PC-3 (cell line): ENCODE data around the gene ADCY5. TPM values are rescaled to one million over a fixed set of nuclear protein-coding genes. Genes with fewer than 3 reads are reported as not detected.

ENCODE experiments used
- ATAC-seq: fragments of 200-7000 bp; cut with Tn5 transposase; 2 replicates; pipeline ENCODE4 v1.9.1; 2020; ENCODE audit warnings: mild to moderate bottlenecking, moderate library complexity
- BruUV-seq: library from RNA; stranded (reverse); fragments of 400-500 nt; replicated peaks from 2 replicates; lab custom pipeline; 2021; lab: Mats Ljungman, UMichigan
- CTCF ChIA-PET: fragments of 300-600 bp; sonication (Branson Sonifier 250); formaldehyde crosslinking; loops from one replicate; lab custom pipeline; 2022; ENCODE audit warnings: antibody characterized with exemption; lab: Charles Lee
- POLR2A ChIA-PET: fragments of 300-600 bp; sonication (Branson Sonifier 250); formaldehyde crosslinking; loops from one replicate; lab custom pipeline; 2022; ENCODE audit warnings: antibody characterized with exemption; ENCODE audit not compliant: unreplicated experiment; lab: Charles Lee
- DNase-seq: peaks from one replicate; pipeline ENCODE4 v3.0.0-alpha.2; 2015
- H2AFZ ChIP-seq: fragments of 300-600 bp; sonication (generic); 2 replicates; pipeline ENCODE4 v1.6.0; 2016; ENCODE audit warnings: antibody characterized with exemption, low read length
- H3F3A ChIP-seq: fragments of 300-600 bp; sonication (generic); one replicate; pipeline ENCODE4 v1.6.0; 2017; ENCODE audit warnings: antibody characterized with exemption, low read length, control low read depth, mild to moderate bottlenecking; ENCODE audit not compliant: unreplicated experiment
- H3K27ac ChIP-seq: fragments of 300-600 bp; sonication (generic); 2 replicates; pipeline ENCODE4 v1.5.1; 2016; ENCODE audit warnings: mild to moderate bottlenecking, low read length
- H3K27me3 ChIP-seq: fragments of 300-600 bp; sonication (generic); 2 replicates; pipeline ENCODE4 v1.6.1; 2016; ENCODE audit warnings: low read length, mixed read lengths
- H3K36me3 ChIP-seq: fragments of 300-600 bp; sonication (generic); 2 replicates; pipeline ENCODE4 v1.6.1; 2016; ENCODE audit warnings: low read depth, mixed run types, low read length, mixed read lengths
- H3K4me1 ChIP-seq: fragments of 300-600 bp; sonication (generic); 2 replicates; pipeline ENCODE4 v1.5.1; 2016; ENCODE audit warnings: low read length; ENCODE audit not compliant: insufficient read depth
- H3K4me2 ChIP-seq: fragments of 300-600 bp; sonication (generic); 2 replicates; pipeline ENCODE4 v1.6.0; 2016; ENCODE audit warnings: low read length
- H3K4me3 ChIP-seq: fragments of 300-600 bp; sonication (generic); 2 replicates; pipeline ENCODE4 v1.5.1; 2016; ENCODE audit warnings: mild to moderate bottlenecking, low read length, mixed read lengths
- H3K79me2 ChIP-seq: fragments of 300-600 bp; sonication (generic); 2 replicates; pipeline ENCODE4 v1.6.1; 2017; ENCODE audit warnings: low read length, mixed read lengths
- H3K9ac ChIP-seq: fragments of 300-600 bp; sonication (generic); 2 replicates; pipeline ENCODE4 v1.6.0; 2016; ENCODE audit warnings: mild to moderate bottlenecking, low read length
- H3K9me2 ChIP-seq: fragments of 300-600 bp; sonication (generic); replicated peaks from 2 replicates; pipeline ENCODE4 v1.6.1; 2016; ENCODE audit warnings: mixed run types, low read length, mixed read lengths
- H3K9me3 ChIP-seq: fragments of 300-600 bp; sonication (generic); 2 replicates; pipeline ENCODE4 v1.6.1; 2016; ENCODE audit warnings: low read length, mixed read lengths
- H4K20me1 ChIP-seq: fragments of 300-600 bp; sonication (generic); 2 replicates; pipeline ENCODE4 v1.6.1; 2016; ENCODE audit warnings: low read length, mixed read lengths
- CTCF ChIP-seq: fragments of 300-600 bp; sonication (generic); conservative IDR thresholded peaks from 2 replicates; pipeline ENCODE4 v1.5.1; 2017; ENCODE audit warnings: antibody characterized with exemption, low read depth, mild to moderate bottlenecking, low read length
- EZH2 ChIP-seq: fragments of 300-600 bp; sonication (generic); IDR thresholded peaks from one replicate; pipeline ENCODE4 v1.6.1; 2017; ENCODE audit warnings: antibody characterized with exemption, mild to moderate bottlenecking, low read length; ENCODE audit not compliant: unreplicated experiment
- EZH2phosphoT487 ChIP-seq: fragments of 300-600 bp; sonication (generic); IDR thresholded peaks from 2 replicates; pipeline ENCODE4 v1.6.1; 2018; ENCODE audit warnings: mild to moderate bottlenecking, antibody characterized with exemption, low read length, borderline replicate concordance
- intact Hi-C: fragments of 100-400 bp; cut with micrococcal nuclease; formaldehyde crosslinking; loops from 2 replicates; pipeline ENCODE4 v1.9.0; 2023
- total RNA-seq: library from RNA; depleted of rRNA; stranded (reverse); fragments of >200 nt; gene quantifications from 2 replicates; pipeline ENCODE4 v1.2.3, GENCODE V29; 2014

Gene ADCY5
- total RNA-seq, 1 experiment from 2014 or later: not detected

DNA sequence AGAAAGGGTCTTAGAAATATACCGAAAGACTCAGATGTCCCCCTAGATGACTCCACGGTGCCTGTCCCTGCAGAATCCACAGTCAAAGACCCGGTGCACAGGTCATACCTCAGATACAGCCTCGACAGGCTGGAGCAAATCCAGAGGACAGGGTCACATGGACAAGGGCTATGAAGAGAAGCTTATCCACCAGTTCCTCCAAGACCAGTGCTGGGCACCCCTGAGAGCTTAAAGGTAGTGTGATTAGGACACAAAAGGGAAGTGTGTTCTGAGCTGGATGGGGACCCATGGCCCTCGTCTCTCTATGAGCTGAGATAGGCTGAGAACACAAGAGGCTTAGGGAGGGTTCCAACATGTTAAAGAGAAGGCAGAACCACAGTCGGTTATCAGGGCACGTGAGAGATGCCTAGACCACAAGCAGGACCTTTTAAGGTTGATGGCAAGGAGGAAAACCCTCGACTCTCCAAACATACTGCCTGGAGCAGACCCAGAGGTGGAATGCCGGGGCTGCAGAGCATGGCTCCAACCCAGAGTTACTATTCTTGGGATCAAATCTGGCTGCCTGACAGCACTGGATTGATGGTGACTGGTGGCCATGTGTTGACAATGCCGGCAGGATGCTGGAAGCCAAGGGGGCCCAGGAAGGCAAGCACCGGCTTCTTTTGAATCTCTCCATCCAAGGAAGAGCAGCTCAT lies 46.9 kb downstream of the ADCY5 start:
- POLR2A ChIA-PET: no interaction called here
- BruUV-seq: no TSS peak
- H3F3A ChIP-seq: no peaks in the 10 kb centered on the region

DNA sequence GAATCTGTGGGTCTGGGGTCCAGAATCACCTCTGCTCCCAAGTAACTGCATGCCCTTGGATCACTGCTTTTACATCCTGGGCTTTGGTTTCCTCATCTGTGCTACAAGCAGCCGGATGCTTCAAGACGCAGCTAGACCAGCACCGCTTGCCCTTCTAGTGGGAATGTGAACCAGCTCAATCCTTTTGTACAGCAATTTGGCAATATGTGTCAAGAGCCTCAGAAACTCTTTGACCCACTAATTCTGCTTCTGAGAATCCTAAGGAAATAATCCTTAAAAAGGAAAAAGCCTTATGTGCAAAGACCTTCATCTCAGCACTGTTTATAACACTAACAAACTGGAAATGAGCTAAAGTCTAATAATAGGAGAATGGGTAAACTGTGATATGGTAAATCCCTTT lies 48.7 kb downstream of the ADCY5 start:
- no peak overlapping the region for H3K4me2 ChIP-seq
- no peak for DNase-seq
- H3K4me3 ChIP-seq: no peak overlapping the region
- intact Hi-C loops: no loop called here
- ATAC-seq: no peak
- CTCF ChIA-PET: no interaction called here
- H3K27me3 ChIP-seq: peaks cover 77% of the 10 kb centered on the region
- no peak for TF ChIP-seq EZH2
- no peak for TF ChIP-seq CTCF
- TF ChIP-seq EZH2phosphoT487: no peak
- no peaks in the 10 kb centered on the region for H3K9me2 ChIP-seq
- no peaks in the 10 kb centered on the region for H3F3A ChIP-seq
- BruUV-seq: no TSS peak
- no peaks in the 10 kb centered on the region for H3K9me3 ChIP-seq
- H4K20me1 ChIP-seq: no peaks in the 10 kb centered on the region
- no peak overlapping the region for H3K27ac ChIP-seq
- POLR2A ChIA-PET: no interaction called here
- H3K36me3 ChIP-seq: no peaks in the 10 kb centered on the region
- no peaks in the 10 kb centered on the region for H3K79me2 ChIP-seq
- H2AFZ ChIP-seq: no peak overlapping the region
- H3K4me1 ChIP-seq: no peaks in the 10 kb centered on the region
- H3K9ac ChIP-seq: no peak overlapping the region

More for the DNA sequence above, 46.9 kb downstream of the ADCY5 start:
- Histone ChIP-seq H3K27me3 (peaks cover 73% of the 10 kb centered on the region), H3K27ac (no peak overlapping the region), H3K36me3 (no peaks in the 10 kb centered on the region), H3K4me1 (no peaks in the 10 kb centered on the region), H4K20me1 (no peaks in the 10 kb centered on the region), H3K9me2 (no peaks in the 10 kb centered on the region), H3K4me3 (no peak overlapping the region), H3K79me2 (no peaks in the 10 kb centered on the region), H2AFZ (no peak overlapping the region), H3K4me2 (no peak overlapping the region), H3K9ac (no peak overlapping the region), H3K9me3 (no peaks in the 10 kb centered on the region)
- CTCF ChIA-PET: no interaction called here
- DNase-seq (no peak), ATAC-seq (no peak)
- no peak for TF ChIP-seq EZH2phosphoT487
- TF ChIP-seq CTCF: no peak
- no peak for TF ChIP-seq EZH2
- intact Hi-C loops: no loop called here

DNA sequence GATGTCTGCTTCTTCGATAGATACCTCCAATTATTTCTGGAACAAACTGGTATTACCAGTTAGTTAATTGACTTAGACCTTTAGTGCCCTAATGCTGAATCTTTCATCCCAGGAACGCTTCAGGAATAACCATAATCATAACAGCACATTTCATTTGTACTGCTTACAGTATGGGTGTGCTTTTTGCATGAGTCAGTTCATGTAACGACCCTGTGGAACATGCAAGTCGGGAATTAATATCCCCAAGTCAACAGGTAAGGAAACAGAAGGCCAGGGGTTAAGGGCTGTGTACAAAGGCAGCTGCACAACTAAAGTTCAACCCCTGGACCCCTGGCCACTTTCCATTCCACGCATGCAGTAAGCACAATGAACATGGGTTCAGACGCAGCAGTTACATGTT lies 49.2 kb downstream of the ADCY5 start:
- no peak for DNase-seq
- TF ChIP-seq EZH2phosphoT487: no peak
- TF ChIP-seq CTCF: no peak
- no peak for TF ChIP-seq EZH2
- intact Hi-C loops: no loop called here
- H3K4me2 ChIP-seq: no peak overlapping the region
- H3F3A ChIP-seq: no peaks in the 10 kb centered on the region
- H2AFZ ChIP-seq: no peak overlapping the region
- H3K36me3 ChIP-seq: no peaks in the 10 kb centered on the region
- no peaks in the 10 kb centered on the region for H3K9me2 ChIP-seq
- ChIA-PET CTCF (no interaction called here), POLR2A (no interaction called here)
- no peak overlapping the region for H3K4me3 ChIP-seq
- H4K20me1 ChIP-seq: no peaks in the 10 kb centered on the region
- H3K4me1 ChIP-seq: no peaks in the 10 kb centered on the region
- H3K9ac ChIP-seq: no peak overlapping the region
- H3K27me3 ChIP-seq: peaks cover 75% of the 10 kb centered on the region
- ATAC-seq: no peak
- no peak overlapping the region for H3K27ac ChIP-seq
- H3K9me3 ChIP-seq: no peaks in the 10 kb centered on the region
- no TSS peak for BruUV-seq
- H3K79me2 ChIP-seq: no peaks in the 10 kb centered on the region
